A673 (cell line): ENCODE measurements around the gene ITK. TPM values are rescaled to one million over a fixed set of nuclear protein-coding genes. Genes with fewer than 3 reads are reported as not detected.

Source experiments
- BruUV-seq: library from RNA; stranded (reverse); fragments of 400-500 nt; replicated peaks from 2 replicates; lab custom pipeline; 2021; lab: Mats Ljungman, UMichigan
- CTCF ChIA-PET: fragments of 300-600 bp; sonication (Branson Sonifier 250); formaldehyde crosslinking; loops from one replicate; lab custom pipeline; 2022; ENCODE audit warnings: antibody characterized with exemption; lab: Charles Lee
- POLR2A ChIA-PET: fragments of 300-600 bp; sonication (Branson Sonifier 250); formaldehyde crosslinking; loops from one replicate; lab custom pipeline; 2022; ENCODE audit warnings: antibody characterized with exemption; ENCODE audit not compliant: low non-redundant PET; lab: Charles Lee
- DNase-seq: peaks from one replicate; pipeline ENCODE4 v3.0.0-alpha.2; 2015; ENCODE audit warnings: low spot score
- H3K27ac ChIP-seq: fragments of 200-600 bp; sonication (generic); 2 replicates; pipeline ENCODE4 v1.5.1; 2016; ENCODE audit warnings: mixed run types, low read depth, mild to moderate bottlenecking, mixed read lengths, antibody characterized with exemption, low read length; ENCODE audit not compliant: poor library complexity, severe bottlenecking
- H3K27me3 ChIP-seq: fragments of 200-600 bp; sonication (generic); replicated peaks from 2 replicates; pipeline ENCODE4 v1.6.1; 2017; ENCODE audit warnings: mixed run types, low read depth, mild to moderate bottlenecking, mixed read lengths, antibody characterized with exemption, low read length; ENCODE audit not compliant: insufficient read depth, poor library complexity
- H3K36me3 ChIP-seq: fragments of 200-600 bp; sonication (generic); 2 replicates; pipeline ENCODE4 v1.6.1; 2016; ENCODE audit warnings: mixed run types, mild to moderate bottlenecking, mixed read lengths, antibody characterized with exemption, low read length; ENCODE audit not compliant: insufficient read depth, poor library complexity, severe bottlenecking
- H3K4me1 ChIP-seq: fragments of 200-600 bp; sonication (generic); 2 replicates; pipeline ENCODE4 v1.6.1; 2017; ENCODE audit warnings: mixed run types, mild to moderate bottlenecking, mixed read lengths, antibody characterized with exemption, low read length; ENCODE audit not compliant: insufficient read depth, poor library complexity, severe bottlenecking
- H3K4me3 ChIP-seq: fragments of 200-600 bp; sonication (generic); 2 replicates; pipeline ENCODE4 v1.5.1; 2016; ENCODE audit warnings: low read depth, mixed run types, mild to moderate bottlenecking, mixed read lengths, low read length; ENCODE audit not compliant: poor library complexity, severe bottlenecking
- H3K9me3 ChIP-seq: fragments of 200-600 bp; sonication (generic); 2 replicates; pipeline ENCODE4 v1.6.1; 2016; ENCODE audit warnings: mixed run types, low read depth, mild to moderate bottlenecking, mixed read lengths, antibody characterized with exemption, low read length; ENCODE audit not compliant: poor library complexity, severe bottlenecking
- EZH2 ChIP-seq: fragments of 200-600 bp; sonication (generic); IDR thresholded peaks from 2 replicates; pipeline ENCODE4 v1.6.1; 2017; ENCODE audit warnings: borderline replicate concordance, low read depth, mild to moderate bottlenecking, mixed read lengths, antibody characterized with exemption, low read length; ENCODE audit not compliant: poor library complexity, severe bottlenecking
- intact Hi-C: fragments of 100-400 bp; cut with micrococcal nuclease; formaldehyde crosslinking; loops from one replicate; pipeline ENCODE4 v1.10.0; 2022; ENCODE audit not compliant: unreplicated experiment
- total RNA-seq: library from RNA; stranded (reverse); gene quantifications from 2 replicates; pipeline ENCODE4 v1.2.3, GENCODE V29; 2021
- TF ChIP-seq, protein P1 (sequence below): fragments of 300-800, 200-600 bp; sonication (generic); conservative IDR thresholded peaks from 2 replicates; pipeline ENCODE4 v1.5.1; 2017; ENCODE audit warnings: low read depth, mild to moderate bottlenecking, antibody characterized with exemption, low read length, moderate library complexity, mixed read lengths

ITK gene
- total RNA-seq, 1 experiment from 2014 or later = not detected

DNA sequence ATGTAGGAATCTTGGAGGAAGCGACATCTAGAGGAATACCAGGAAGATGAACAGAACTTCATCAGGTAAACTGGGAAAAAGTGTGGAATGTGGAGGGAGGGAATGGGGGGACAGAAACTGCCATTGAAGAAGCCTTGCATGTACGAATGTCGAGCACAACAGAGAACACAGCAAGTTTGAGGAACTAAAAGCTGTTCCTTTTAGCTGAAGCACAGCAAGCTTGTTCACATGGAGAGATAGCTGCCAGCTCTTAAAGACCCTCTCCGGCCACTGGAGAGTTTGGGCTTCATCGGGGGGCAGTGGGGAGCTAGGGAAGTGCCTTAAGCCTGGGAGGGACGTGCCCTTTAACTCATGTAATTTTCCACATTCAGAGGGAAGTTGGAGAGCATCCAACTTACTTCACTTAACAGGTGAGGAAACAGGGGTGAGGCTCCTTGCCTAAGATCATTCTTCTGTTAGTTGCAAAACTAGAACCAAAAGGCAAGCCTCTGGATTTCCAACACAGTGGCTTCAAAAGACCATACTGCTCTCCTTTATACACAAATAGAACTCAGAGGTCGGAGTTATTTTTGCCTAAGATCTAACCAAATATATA lies 83.0 kb downstream of the ITK start:
- ChIA-PET CTCF (no interaction called here), POLR2A (no interaction called here)
- H3K4me3 ChIP-seq = no peak overlapping the region
- no TSS peak for BruUV-seq
- no peaks in the 10 kb centered on the region for H3K9me3 ChIP-seq
- intact Hi-C loops = no loop called here
- TF ChIP-seq EZH2 = no peak
- TF ChIP-seq, protein P1, sequence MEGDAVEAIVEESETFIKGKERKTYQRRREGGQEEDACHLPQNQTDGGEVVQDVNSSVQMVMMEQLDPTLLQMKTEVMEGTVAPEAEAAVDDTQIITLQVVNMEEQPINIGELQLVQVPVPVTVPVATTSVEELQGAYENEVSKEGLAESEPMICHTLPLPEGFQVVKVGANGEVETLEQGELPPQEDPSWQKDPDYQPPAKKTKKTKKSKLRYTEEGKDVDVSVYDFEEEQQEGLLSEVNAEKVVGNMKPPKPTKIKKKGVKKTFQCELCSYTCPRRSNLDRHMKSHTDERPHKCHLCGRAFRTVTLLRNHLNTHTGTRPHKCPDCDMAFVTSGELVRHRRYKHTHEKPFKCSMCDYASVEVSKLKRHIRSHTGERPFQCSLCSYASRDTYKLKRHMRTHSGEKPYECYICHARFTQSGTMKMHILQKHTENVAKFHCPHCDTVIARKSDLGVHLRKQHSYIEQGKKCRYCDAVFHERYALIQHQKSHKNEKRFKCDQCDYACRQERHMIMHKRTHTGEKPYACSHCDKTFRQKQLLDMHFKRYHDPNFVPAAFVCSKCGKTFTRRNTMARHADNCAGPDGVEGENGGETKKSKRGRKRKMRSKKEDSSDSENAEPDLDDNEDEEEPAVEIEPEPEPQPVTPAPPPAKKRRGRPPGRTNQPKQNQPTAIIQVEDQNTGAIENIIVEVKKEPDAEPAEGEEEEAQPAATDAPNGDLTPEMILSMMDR = no peak
- DNase-seq = no peak
- no peaks in the 10 kb centered on the region for H3K36me3 ChIP-seq
- H3K27me3 ChIP-seq = no peaks in the 10 kb centered on the region
- H3K27ac ChIP-seq = no peak overlapping the region
- H3K4me1 ChIP-seq = no peaks in the 10 kb centered on the region

DNA sequence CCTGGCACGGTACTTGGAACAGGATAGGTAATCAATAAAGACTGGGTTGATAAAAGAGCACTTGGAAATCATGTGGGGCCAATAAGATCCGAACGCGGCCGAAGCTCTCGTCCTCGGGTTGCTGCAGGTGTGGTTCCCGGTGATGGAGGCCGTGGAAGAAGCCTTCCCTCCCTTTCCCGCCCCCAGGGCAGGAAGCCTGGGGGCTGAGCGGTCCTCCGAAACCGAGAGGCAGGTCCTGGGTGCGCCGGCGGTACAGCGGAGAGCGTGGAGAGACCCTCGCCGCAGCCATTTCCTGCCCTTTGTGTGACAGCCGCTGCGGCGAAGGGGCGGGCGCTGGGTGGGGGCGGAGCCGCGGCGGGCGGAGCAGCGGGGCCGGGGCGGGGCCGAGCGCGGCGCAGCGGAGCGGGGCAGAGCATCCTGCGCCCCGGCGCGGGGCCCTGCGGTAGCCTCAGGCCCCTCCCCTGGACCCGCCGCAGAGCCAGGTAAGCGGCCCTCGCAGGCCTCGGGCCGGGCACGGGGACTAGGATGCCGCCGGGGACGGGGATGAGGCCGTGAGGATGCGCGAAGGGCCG lies 85.2 kb downstream of the ITK start, which contains the start of gene CYFIP2:
CYFIP2 (plus strand) TSS at position 410 of the 572 bp plus-strand sequence. CDS start 19,239 bp downstream, outside the sequence.
- no peaks in the 10 kb centered on the region for H3K4me1 ChIP-seq
- intact Hi-C loops = no loop called here
- H3K27me3 ChIP-seq = no peaks in the 10 kb centered on the region
- H3K9me3 ChIP-seq = no peaks in the 10 kb centered on the region
- TF ChIP-seq EZH2 = no peak
- TF ChIP-seq, protein P1 = no peak
- peak within 1 kb of the TSS; percentile 64 for H3K4me3 ChIP-seq
- no peaks in the 10 kb centered on the region for H3K36me3 ChIP-seq
- DNase-seq = peak; percentile 58
- POLR2A ChIA-PET = no interaction called here
- BruUV-seq = no TSS peak
- H3K27ac ChIP-seq = no peak within 1 kb of the TSS
- CTCF ChIA-PET = no interaction called here

DNA sequence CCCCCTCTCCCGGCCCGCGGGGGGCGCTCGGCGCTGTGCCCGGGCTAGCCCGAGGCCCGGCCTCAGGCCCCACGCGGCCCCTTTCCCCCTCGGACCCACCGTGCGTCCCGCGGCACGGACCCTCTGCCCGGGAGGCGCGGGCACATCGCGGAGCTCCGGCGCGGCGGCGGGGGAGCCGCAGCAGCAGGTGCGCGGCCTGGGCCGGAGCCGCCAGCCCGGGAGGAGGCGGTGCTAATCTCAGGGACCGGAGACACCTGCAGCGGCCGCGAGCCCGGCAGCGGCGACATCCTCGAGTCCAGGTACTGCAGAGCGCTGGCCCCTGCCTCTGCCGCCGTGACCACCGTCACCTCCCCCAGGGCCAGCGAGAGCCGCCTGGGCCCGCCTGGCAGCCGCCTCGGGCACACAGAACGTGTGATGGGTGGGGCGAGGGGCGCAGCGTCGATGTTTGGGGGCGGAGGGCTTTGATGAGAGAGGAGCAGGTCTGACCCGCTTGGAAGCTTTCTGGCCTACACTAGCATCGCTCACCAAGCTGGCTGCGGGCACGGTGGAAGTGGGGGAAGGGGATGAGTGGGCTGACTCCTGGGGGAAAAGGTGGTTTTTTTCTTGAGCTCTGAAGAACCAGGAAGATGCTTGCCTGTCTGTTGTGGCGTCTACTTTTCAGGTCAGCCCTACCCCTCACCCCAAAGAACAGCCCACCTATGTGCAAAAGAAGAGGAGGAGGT lies 85.8 kb downstream of the ITK start:
- CTCF ChIA-PET = no interaction called here
- no peaks in the 10 kb centered on the region for H3K4me1 ChIP-seq
- POLR2A ChIA-PET = no interaction called here
- BruUV-seq = no TSS peak
- DNase-seq = no peak
- intact Hi-C loops = no loop called here
- no peak overlapping the region for H3K27ac ChIP-seq
- TF ChIP-seq, protein P1 = no peak
- TF ChIP-seq EZH2 = no peak
- no peaks in the 10 kb centered on the region for H3K27me3 ChIP-seq
- H3K36me3 ChIP-seq = no peaks in the 10 kb centered on the region
- no peaks in the 10 kb centered on the region for H3K9me3 ChIP-seq
- H3K4me3 ChIP-seq = peak overlapping the region; percentile 64
